ENCODE data around the gene MATCAP1. TPM values are rescaled to one million over a fixed set of nuclear protein-coding genes. Genes with fewer than 3 reads are reported as not detected.

MATCAP1 gene
- total RNA-seq, 4 donors from 2014 or later: 2.5 to 7.7 (median 4.5) TPM

- peaks cover 13 to 24% of the 10 kb centered on the region in 2 donors for H3K4me1 ChIP-seq
- H3K27ac ChIP-seq: no peak overlapping the region
- no peaks in the 10 kb centered on the region for H3K9me3 ChIP-seq
- in situ Hi-C loops (cut with MboI; ENCODE audit: low sequenced_read_pairs in 4 of 4): no loop called here
- peaks cover 3 to 54% of the 10 kb centered on the region in 2 donors for H3K36me3 ChIP-seq
- no peak for TF ChIP-seq POLR2A (IDR thresholded peaks at IDR 0.05)
- no peak for TF ChIP-seq CTCF (IDR thresholded peaks at IDR 0.05 in 4 of 5, conservative IDR thresholded peaks at IDR 0.05 in 1 of 5)
- no peaks in the 10 kb centered on the region for H3K27me3 ChIP-seq
- intact Hi-C loops (cut with DNase I; ENCODE audit: low total_unique reads): no loop called here
- DNase-seq (no peak), ATAC-seq (no peak)
- no peak overlapping the region for H3K4me3 ChIP-seq
Measured at GRCh38 chr16:67197704-67198103, 13.9 kb upstream of the MATCAP1 start.

GRCh38 chr16:67196881-67197280, 13.1 kb upstream of the MATCAP1 start:
- in situ Hi-C loops (cut with MboI; ENCODE audit: low sequenced_read_pairs in 4 of 4): no loop called here
- intact Hi-C loops (cut with DNase I; ENCODE audit: low total_unique reads): no loop called here
- ATAC-seq (no peak), DNase-seq (no peak)
- TF ChIP-seq CTCF (IDR thresholded peaks at IDR 0.05 in 4 of 5, conservative IDR thresholded peaks at IDR 0.05 in 1 of 5) (no peak), POLR2A (IDR thresholded peaks at IDR 0.05) (no peak)
- Histone ChIP-seq H3K27ac (no peak overlapping the region), H3K36me3 (peaks cover 3 to 46% of the 10 kb centered on the region in 2 donors), H3K27me3 (no peaks in the 10 kb centered on the region), H3K4me3 (no peak overlapping the region), H3K9me3 (no peaks in the 10 kb centered on the region), H3K4me1 (peaks cover 15 to 27% of the 10 kb centered on the region in 2 donors)

GRCh38 chr16:67195676-67196075, 11.9 kb upstream of the MATCAP1 start:
- ATAC-seq: no peak
- Histone ChIP-seq H3K4me1 (peaks cover 22 to 36% of the 10 kb centered on the region in 2 donors), H3K27me3 (no peaks in the 10 kb centered on the region), H3K36me3 (peaks cover 3 to 42% of the 10 kb centered on the region in 2 donors), H3K9me3 (no peaks in the 10 kb centered on the region), H3K4me3 (no peak overlapping the region), H3K27ac (no peak overlapping the region)
- intact Hi-C loops (cut with DNase I; ENCODE audit: low total_unique reads): no loop called here
- in situ Hi-C loops (cut with MboI; ENCODE audit: low sequenced_read_pairs in 4 of 4): no loop called here
- TF ChIP-seq CTCF (IDR thresholded peaks at IDR 0.05 in 4 of 5, conservative IDR thresholded peaks at IDR 0.05 in 1 of 5) (no peak), POLR2A (IDR thresholded peaks at IDR 0.05) (no peak)
- no peak for DNase-seq

GRCh38 chr16:67194260-67194659, 10.5 kb upstream of the MATCAP1 start:
- intact Hi-C loops (cut with DNase I; ENCODE audit: low total_unique reads) (no loop called here), in situ Hi-C loops (cut with MboI; ENCODE audit: low sequenced_read_pairs in 4 of 4) (no loop called here)
- Histone ChIP-seq H3K27ac (no peak overlapping the region), H3K4me1 (peaks cover 22 to 39% of the 10 kb centered on the region in 2 donors), H3K4me3 (no peak overlapping the region), H3K27me3 (no peaks in the 10 kb centered on the region), H3K36me3 (peaks cover 3 to 42% of the 10 kb centered on the region in 2 donors), H3K9me3 (no peaks in the 10 kb centered on the region)
- ATAC-seq (no peak), DNase-seq (no peak)
- no peak for TF ChIP-seq POLR2A (IDR thresholded peaks at IDR 0.05)
- TF ChIP-seq CTCF (IDR thresholded peaks at IDR 0.05 in 4 of 5, conservative IDR thresholded peaks at IDR 0.05 in 1 of 5): no peak

- no peaks in the 10 kb centered on the region for H3K9me3 ChIP-seq
- ATAC-seq (no peak), DNase-seq (no peak)
- intact Hi-C loops (cut with DNase I; ENCODE audit: low total_unique reads): no loop called here
- no peak for TF ChIP-seq POLR2A (IDR thresholded peaks at IDR 0.05)
- no peak for TF ChIP-seq CTCF (IDR thresholded peaks at IDR 0.05 in 4 of 5, conservative IDR thresholded peaks at IDR 0.05 in 1 of 5)
- H3K27me3 ChIP-seq: no peaks in the 10 kb centered on the region
- peak overlapping the region in 3 of 4 donors; percentile 92 to 95 (median 93) for H3K4me3 ChIP-seq
- H3K4me1 ChIP-seq: peaks cover 22 to 38% of the 10 kb centered on the region in 2 donors
- in situ Hi-C loops (cut with MboI; ENCODE audit: low sequenced_read_pairs in 4 of 4): no loop called here
- H3K27ac ChIP-seq: peak overlapping the region in 1 of 4 donors; percentile 88
- peaks cover 3 to 42% of the 10 kb centered on the region in 2 donors for H3K36me3 ChIP-seq
Measured at GRCh38 chr16:67193536-67193935, 9.8 kb upstream of the MATCAP1 start.

Measured in gastrocnemius medialis (tissue), 4 donors.